ENCODE results near the gene CPED1. TPM values are rescaled to one million over a fixed set of nuclear protein-coding genes. Genes with fewer than 3 reads are reported as not detected.

Gene CPED1
- total RNA-seq, 1 donor from 2014 or later, result 2.1 TPM

DNA sequence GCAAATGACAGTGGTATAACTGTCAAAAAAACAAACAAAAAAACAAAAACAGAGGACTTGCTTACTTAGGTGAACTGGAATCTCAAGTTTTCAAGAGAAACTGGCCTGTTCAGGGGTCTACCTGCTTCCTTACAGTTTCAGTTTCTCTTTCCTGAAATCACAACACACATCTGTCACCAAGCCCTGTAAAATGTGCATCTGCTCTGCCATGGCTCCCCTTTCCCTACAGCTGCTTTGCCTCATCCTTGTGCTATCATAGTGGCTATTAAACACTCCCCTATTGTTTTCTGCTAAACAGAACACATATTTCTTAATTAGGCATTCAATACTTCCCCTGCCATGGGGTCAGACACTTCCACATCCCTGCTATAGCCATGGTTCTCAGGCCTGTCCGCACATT lies 37.6 kb downstream of the CPED1 start:
- TF ChIP-seq, protein P1, sequence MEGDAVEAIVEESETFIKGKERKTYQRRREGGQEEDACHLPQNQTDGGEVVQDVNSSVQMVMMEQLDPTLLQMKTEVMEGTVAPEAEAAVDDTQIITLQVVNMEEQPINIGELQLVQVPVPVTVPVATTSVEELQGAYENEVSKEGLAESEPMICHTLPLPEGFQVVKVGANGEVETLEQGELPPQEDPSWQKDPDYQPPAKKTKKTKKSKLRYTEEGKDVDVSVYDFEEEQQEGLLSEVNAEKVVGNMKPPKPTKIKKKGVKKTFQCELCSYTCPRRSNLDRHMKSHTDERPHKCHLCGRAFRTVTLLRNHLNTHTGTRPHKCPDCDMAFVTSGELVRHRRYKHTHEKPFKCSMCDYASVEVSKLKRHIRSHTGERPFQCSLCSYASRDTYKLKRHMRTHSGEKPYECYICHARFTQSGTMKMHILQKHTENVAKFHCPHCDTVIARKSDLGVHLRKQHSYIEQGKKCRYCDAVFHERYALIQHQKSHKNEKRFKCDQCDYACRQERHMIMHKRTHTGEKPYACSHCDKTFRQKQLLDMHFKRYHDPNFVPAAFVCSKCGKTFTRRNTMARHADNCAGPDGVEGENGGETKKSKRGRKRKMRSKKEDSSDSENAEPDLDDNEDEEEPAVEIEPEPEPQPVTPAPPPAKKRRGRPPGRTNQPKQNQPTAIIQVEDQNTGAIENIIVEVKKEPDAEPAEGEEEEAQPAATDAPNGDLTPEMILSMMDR (conservative IDR thresholded peaks at IDR 0.05; ENCODE audit: low read depth, low read length), result no peak
- H3K4me3 ChIP-seq (ENCODE audit: low read depth, low read length), result no peak overlapping the region
- no peak for DNase-seq (ENCODE audit: low read depth)

DNA sequence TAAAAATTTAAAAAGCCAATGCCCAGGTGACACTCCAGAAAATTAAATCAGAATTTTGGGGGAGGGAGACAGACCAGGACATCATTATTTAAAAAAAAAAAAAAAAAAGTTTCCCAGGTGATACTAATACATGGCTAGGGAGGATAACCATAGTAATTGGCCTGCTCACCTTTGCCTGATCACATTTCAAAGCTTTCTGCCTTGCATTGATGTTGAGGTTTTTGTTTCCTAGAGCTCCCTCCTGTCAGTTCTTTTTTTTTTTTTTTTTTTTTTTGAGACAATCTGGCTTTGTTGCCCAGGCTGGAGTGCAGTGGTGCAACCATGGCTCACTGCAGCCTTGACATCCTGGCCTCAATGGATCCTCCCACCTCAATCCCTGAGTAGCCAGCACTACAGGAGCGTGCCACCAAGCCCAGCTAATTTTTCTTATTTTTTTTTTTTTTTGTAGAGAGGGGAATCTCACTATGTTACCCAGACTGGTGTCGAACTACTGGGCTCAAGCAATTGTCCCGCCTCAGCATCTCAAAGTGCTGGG lies 38.1 kb downstream of the CPED1 start:
- no peak for DNase-seq (ENCODE audit: low read depth)
- no peak overlapping the region for H3K4me3 ChIP-seq (ENCODE audit: low read depth, low read length)
- TF ChIP-seq, protein P1 (conservative IDR thresholded peaks at IDR 0.05; ENCODE audit: low read depth, low read length), result no peak

DNA sequence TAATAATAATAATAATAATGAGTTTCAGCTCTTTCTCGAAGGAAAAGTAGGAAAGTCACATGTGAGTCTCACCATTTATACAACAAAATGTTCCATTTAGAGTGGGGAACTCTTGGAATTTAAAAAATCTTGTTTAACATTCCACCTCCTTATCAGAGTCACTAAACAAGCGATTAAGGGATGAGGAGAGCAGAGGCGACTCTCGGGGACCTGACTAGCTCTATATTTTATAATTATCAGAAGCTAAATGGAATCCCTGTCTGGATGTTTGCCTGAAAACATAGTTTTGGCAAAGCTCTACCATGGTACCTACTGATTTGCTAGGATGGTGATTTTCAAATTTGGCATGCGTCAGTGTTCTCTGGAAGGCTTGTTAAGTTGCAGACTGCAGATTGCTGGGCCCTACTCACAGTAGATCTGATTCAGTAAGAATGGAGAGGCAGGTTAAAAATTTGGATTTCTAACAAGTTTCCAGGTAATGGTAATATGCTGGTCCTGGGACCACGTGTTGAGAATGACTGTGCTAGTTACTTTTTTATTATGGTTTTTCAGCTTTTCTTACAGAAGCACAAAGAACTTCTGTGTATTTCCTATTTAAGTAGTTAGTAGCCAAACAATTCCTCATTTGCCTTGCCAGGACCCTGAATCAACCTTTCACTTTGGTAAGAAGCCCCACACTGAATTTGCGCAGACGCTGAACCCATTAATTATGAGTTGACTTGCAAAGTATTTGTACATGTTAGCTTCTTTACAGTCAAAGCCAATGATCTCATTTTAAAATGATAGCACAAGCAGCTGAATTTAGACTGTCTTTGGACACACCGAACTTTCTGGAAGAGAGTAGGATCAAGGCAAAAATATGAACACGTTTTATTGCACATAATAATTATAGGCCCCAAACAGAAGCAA lies 39.5 kb downstream of the CPED1 start:
- TF ChIP-seq, protein P1 (conservative IDR thresholded peaks at IDR 0.05; ENCODE audit: low read depth, low read length), result no peak
- no peak for DNase-seq (ENCODE audit: low read depth)
- H3K4me3 ChIP-seq (ENCODE audit: low read depth, low read length), result no peak overlapping the region

DNA sequence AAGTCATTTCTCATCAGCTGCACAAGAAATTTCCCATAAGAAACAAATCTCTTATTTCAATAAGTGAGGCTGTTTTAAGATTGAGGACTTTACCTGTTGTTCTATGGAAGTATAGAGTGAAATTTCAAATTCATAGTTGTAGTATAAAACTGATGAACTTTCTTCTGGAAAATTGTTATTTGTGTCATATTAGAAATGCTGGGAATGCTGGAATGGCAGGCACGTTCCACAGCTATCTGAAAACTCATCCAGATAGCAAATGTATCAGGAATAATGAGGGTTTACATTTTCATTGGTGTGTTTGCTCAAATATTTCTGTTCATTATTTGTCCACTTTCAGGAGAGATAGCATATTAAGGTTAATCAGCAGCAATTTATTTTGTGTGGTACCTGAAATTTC lies 40.8 kb downstream of the CPED1 start:
- no peak for DNase-seq (ENCODE audit: low read depth)
- TF ChIP-seq, protein P1 (conservative IDR thresholded peaks at IDR 0.05; ENCODE audit: low read depth, low read length), result no peak
- no peak overlapping the region for H3K4me3 ChIP-seq (ENCODE audit: low read depth, low read length)

DNA sequence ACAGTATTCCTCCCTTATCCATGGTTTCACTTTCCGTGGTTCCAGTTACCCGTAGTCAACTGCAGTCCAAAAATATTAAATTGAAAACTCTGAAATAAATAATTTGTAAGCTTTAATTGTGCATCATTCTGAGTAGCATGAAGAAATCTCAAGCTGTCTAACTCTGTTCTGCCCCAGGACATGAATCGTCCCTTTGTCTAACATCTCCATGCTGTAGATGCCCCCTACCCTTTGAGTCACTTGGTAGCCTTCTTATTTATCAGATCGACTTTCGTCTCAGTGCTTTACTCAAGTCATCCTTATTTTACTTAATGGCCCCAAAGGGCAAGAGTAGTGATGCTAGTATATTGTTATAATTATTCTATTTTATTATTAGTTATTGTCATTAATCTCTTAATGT lies 41.8 kb downstream of the CPED1 start:
- no peak for DNase-seq (ENCODE audit: low read depth)
- no peak overlapping the region for H3K4me3 ChIP-seq (ENCODE audit: low read depth, low read length)
- TF ChIP-seq, protein P1 (conservative IDR thresholded peaks at IDR 0.05; ENCODE audit: low read depth, low read length), result no peak

DNA sequence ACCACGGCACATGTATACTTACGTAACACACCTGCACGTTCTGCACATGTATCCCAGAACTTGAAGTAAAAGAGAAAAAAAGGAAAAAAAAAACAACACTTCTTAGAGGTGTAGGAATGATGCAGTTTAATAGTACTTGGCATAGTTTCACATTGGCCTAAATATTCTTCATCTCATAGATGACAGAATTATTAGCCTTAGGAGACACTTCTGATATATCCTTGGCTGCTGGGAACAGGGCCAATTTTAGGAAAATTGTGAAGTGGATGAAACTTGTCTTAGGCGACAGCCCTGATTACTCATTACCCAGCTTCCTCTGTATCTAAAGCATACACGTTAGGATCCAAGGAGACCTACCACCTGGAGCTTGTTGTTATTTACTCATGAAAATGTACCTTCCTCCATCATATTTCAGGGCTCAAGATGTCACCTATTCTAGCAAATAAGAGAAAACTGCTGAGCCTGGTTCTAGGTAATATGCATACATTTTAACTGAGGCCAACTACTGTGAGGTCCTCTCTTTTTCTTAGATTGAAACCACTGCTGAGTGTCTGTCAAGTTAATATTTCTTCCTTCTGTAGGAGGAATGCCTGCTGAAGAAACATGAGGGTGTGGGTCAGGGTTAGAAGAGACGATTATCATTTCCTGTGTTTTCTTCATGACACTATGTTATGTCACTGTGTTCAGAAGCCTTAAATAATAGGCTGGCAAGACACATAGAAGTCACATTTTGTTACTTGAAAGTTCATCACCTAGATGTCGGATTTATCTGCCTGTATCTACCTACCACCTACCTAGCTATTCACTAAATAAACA lies 44.3 kb downstream of the CPED1 start:
- no peak overlapping the region for H3K4me3 ChIP-seq (ENCODE audit: low read depth, low read length)
- no peak for DNase-seq (ENCODE audit: low read depth)
- TF ChIP-seq, protein P1 (conservative IDR thresholded peaks at IDR 0.05; ENCODE audit: low read depth, low read length), result no peak

All from epithelial cell of proximal tubule (primary cell).